HEK293T (cell line): ENCODE results near the gene GPR107.

Experiments used
- ARNT ChIP-seq: fragments of 450-650 bp; IDR thresholded peaks from 2 replicates; pipeline ENCODE4 v1.6.1; 2017; ENCODE audit warnings: mild to moderate bottlenecking
- FOXA1 ChIP-seq: fragments of 450-650 bp; IDR thresholded peaks from 2 replicates; pipeline ENCODE4 v1.6.1; 2016; ENCODE audit warnings: mild to moderate bottlenecking
- FOXK2 ChIP-seq: fragments of 450-650 bp; IDR thresholded peaks from 2 replicates; pipeline ENCODE4 v1.6.1; 2016; ENCODE audit warnings: mild to moderate bottlenecking
- FOXM1 ChIP-seq: fragments of 450-650 bp; IDR thresholded peaks from 2 replicates; pipeline ENCODE4 v1.6.1; 2017; ENCODE audit warnings: mild to moderate bottlenecking, borderline replicate concordance
- HDGF ChIP-seq: fragments of 450-650 bp; IDR thresholded peaks from 2 replicates; pipeline ENCODE4 v1.6.1; 2017; ENCODE audit warnings: antibody characterized with exemption, borderline replicate concordance
- NFRKB ChIP-seq: fragments of 450-650 bp; IDR thresholded peaks from 2 replicates; pipeline ENCODE4 v1.6.1; 2016; ENCODE audit warnings: mild to moderate bottlenecking, moderate library complexity
- SP1 ChIP-seq: fragments of 450-650 bp; IDR thresholded peaks from 2 replicates; pipeline ENCODE4 v1.6.1; 2017
- SUZ12 ChIP-seq: fragments of 450-650 bp; IDR thresholded peaks from 2 replicates; pipeline ENCODE4 v1.6.1; 2016; ENCODE audit warnings: mild to moderate bottlenecking
- TF ChIP-seq, protein P1 (sequence below): fragments of 450-650 bp; IDR thresholded peaks from 2 replicates; pipeline ENCODE4 v1.6.1; 2016

- TF ChIP-seq SP1 = no peak
- no peak for TF ChIP-seq SUZ12
- TF ChIP-seq FOXM1 = no peak
- no peak for TF ChIP-seq FOXA1
- no peak for TF ChIP-seq NFRKB
- TF ChIP-seq, protein P1, sequence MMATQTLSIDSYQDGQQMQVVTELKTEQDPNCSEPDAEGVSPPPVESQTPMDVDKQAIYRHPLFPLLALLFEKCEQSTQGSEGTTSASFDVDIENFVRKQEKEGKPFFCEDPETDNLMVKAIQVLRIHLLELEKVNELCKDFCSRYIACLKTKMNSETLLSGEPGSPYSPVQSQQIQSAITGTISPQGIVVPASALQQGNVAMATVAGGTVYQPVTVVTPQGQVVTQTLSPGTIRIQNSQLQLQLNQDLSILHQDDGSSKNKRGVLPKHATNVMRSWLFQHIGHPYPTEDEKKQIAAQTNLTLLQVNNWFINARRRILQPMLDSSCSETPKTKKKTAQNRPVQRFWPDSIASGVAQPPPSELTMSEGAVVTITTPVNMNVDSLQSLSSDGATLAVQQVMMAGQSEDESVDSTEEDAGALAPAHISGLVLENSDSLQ = no peak
- TF ChIP-seq HDGF = no peak
- no peak for TF ChIP-seq ARNT
- no peak for TF ChIP-seq FOXK2
Observed at GRCh38 chr9:130060296-130060695, 6.6 kb downstream of the GPR107 start.
